GM19324 (cell line): ENCODE results near the gene ERP29.
"Not testable (repeated sequence)": the region's sequence is repeated elsewhere in the genome, so short reads cannot be mapped to it uniquely, and the experiment has no call there.

ENCODE experiments used
- ATAC-seq: cut with Tn5 transposase; IDR thresholded peaks from one replicate; pipeline ENCODE4 v1.9.1; 2021; ENCODE audit warnings: mild to moderate bottlenecking, moderate library complexity; ENCODE audit not compliant: unreplicated experiment, low FRiP score

ERP29 gene

DNA sequence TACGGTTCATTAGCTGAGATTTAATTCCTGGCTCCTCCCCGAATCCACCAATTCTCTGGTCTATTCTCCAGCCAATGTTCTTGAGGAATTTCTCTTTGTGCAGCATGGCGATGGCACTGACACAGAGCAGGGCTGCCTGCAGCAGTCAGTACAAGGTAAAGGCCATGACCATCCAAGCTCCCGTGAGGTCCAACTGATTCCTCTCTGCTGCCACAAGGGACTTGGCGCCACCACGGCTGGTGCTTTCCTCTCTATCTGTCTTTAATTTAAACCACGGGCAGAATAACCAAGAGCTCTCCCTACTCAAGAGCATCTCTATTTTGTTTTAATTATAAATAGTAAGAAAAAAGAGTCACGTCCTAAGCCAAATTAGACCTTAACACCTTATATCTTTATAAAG, 12.4 kb upstream of the ERP29 start:
- no peak for ATAC-seq

DNA sequence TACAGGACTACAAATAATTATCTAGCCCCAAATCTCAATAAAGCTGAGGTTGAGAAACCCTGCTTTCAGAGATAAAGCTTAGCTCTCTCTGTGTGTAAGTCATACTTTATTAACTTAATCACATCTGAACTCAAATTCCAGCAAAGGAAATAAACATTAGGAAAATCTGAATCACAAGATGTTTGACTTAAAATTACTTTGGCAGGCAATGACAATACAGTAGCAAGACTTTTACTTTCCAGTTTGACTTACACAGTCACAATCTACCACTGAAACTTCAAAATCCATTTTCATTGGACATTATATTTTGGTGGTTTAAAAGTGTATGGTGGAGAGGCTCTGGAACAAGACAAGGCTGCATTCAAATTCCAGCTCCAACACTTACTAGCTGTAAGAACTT, 11.7 kb upstream of the ERP29 start:
- ATAC-seq, result no peak

DNA sequence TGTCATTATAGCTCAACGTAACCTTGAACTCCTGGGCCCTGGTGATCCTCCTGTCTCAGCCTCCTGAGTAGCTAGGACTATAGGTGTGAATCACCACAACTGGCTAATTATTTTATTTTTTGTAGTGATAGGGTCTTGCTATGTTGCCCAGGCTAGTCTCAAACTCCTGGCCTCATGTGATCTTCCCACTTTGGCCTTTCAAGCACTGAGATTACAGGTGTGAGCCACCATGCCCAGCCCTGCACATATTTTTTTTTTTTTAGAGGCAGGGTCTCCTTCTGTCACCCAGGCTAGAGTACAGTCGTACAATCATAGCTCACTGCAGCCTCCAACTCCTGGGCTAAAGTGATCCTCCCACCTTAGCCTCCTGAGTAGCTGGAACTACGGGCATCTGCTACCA, 9.2 kb upstream of the ERP29 start:
- ATAC-seq, result no peak

DNA sequence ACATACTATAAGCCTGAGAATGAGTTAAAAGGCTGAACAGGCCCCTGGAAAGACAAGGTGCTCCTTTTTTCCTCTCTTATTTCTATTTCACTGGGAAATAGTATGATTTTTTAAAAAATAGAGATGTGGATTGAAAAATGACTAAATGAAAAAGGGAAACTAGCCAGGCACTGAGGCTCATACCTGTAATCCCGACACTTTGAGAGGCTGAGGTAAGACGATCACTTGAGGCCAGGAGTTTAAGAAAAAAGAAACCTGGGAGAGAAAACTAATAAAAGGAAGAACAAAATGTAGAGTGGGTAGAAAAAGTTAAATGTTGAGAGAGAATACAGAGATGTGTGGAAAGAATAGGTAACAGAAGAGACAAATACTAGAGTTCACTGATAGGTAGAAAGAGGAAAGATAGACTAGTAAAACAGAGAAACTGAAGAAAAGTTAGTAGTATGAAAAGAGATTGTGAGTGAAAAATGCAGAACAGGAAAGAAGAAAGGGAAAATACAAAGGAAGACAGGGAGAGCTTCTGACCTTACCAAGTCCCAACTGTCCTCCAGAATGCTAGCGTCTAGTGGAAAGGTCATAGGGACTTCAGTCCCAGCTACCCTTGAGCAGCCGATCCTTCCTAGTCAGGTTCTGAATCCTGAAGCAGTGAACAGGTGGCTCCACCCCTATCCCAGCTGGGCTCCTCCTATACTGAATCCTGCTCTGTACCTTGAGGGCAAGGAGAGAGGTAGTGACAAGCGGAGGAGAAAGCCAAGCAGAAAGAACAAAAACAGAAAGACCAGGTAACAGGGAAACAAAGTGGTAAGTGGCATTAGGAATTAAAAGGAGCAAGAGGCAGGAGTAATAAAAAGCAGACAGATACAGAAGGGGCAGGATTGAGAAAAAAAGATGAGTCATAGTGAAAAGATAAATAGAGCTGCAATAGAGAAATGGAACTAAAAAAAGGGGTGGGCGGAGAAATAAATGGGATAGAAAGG, 7.5 kb upstream of the ERP29 start:
- ATAC-seq, result no peak

DNA sequence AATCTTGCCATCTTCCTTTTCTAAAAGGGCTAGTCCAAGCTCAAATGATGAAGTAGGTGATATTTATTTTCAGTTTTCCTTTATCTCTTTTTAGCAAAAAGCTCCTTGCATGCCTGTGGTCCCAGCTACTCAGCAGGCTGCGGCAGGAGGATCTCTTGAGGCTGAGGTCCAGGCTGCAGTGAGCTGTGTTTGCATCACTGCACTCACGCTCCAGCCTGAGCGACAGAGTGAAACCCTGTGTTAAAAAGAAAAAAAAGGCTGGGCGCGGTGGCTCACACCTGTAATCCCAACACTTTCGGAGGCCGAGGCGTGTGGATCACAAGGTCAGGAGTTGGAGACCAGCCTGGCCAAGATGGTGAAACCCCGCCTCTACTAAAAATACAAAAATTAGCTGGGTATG, 5.3 kb upstream of the ERP29 start:
- ATAC-seq, result no peak

DNA sequence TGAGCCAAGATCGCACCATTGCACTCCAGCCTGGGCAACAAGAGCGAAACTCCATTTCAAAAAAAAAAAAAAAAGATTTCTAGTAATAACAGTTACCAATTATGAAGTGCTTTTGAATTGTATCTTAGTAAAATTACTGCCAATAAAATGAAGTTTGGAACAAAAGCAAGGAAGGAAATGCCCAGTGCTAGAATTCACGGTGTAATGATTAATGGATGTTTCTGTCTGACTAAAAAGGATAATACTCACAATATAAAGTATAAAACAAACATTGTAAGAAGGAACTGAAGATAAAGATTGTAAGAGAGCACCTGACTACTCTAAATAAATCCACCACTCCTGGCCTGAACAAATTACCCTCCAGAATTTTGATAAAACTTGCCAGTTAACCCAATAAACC, 4.3 kb upstream of the ERP29 start:
- ATAC-seq, result no peak

DNA sequence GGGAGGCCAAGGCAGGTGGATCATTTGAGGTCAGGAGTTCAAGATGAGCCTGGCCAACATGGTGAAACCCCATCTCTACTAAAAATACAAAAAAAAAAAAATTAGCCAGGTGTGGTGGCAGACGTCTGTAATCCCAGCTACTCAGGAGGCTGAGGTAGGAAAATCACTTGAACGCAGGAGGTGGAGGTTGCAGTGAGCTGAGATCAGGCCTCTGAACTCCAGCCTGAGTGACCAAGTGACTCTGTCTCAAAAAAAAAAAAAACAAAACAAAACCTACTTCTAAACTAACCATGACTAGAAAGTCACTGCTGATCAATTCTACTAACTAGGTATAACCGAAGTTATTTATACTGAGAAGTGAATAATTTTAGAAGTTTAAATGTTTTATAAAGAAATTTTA, 3.6 kb upstream of the ERP29 start:
- ATAC-seq, result not testable (repeated sequence)

DNA sequence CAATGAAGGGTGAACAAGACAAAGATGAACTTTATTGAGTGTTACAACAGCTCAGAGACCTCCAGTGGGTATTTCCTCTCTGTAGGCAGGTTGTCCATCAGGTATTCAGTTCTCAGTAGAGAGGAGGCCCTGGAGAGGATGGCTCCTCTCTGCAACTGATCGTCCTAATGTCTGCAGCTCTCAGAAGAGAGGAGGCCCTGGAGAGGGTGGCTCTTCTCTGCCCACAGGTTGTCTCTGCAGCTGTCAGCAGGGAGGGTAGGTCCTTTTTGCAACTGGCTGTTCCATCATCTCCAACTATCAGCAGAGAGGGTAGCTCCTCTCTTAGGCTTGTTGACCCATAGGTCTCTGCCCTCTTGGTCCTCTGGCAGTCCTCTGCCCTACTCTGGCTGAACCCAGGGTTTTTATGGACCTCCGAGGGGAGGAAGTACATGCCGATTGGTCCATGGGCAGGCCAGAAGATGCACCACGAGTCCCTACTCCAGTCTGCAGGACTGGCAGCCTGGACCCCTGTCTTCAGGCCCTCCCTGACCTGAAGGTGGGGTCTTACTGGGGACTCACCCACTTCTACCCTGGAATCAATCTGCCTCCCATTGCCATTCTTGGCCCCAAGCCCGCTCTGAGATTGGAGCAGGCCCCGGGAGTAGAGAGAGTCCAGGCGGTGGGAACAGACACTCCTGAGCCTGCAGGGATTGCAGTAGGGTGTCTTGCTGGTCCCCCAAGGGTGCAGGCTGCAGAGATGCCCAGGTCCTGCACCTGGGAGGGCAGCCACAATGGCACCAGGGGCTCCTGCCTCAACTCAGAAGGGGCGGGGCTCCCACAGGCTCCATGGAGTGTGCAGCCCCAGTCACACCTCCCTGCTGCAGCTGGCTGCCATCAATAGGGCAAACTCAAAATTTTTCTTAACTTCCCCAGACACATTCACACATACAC, 2.5 kb upstream of the ERP29 start:
- no peak for ATAC-seq

DNA sequence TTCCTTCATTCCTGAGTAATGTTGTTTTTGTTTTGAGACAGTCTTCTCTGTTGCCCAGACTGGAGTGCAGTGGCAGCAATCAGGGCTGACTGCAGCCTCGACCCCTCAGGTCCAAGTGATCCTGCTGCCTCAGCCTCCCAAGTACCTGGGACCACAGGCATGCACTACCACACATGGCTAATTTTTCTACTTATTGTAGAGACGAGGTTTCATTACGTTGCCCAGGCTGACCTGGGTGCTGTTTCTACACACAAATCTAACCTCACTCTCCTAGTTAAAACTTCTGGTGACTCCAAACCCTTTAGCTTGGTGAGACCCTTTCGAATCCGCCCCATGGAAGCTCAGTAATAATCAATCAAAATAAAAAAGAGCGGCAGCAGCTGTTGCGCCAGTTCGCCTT, 1.5 kb upstream of the ERP29 start:
- ATAC-seq, result no peak

DNA sequence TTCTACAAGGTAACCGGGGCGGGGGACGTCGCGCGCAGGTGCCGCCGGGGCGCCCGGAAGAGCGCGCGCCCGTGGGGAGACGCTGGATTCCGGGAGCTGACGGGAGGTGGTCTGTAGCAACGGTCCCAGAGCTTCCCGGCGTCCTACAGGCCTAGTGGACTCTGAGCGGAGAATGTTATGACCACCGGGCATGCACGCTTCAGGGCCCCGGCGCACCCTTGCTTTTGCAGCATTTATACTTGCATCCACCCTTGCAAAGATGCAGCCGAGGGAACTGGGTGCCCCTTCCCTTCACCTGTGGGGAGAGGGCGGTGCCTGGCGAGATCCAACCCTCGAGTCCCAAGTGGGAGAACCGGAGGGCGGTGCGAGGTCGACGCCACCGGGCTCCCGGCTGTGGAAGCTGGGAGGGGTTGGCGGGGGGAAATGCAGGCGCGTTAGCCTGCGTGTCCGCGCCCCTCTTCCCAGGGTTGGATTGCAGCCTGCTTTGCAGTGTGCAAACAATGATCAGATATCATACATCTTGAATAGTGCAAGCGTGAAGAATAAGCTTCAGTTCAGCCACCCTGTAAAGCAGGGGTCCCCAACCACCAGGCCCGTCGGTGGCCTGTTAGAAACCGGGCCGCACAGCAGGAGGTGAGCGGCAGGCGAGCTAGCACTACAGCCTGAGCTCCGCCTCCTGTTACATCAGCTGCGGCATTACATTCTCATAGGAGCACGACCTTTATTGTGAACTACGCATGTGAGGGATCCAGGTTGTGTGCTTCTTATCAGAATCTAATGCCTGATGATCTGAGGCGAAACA, 576 bp downstream of the ERP29 start:
- peak; percentile 29 for ATAC-seq

DNA sequence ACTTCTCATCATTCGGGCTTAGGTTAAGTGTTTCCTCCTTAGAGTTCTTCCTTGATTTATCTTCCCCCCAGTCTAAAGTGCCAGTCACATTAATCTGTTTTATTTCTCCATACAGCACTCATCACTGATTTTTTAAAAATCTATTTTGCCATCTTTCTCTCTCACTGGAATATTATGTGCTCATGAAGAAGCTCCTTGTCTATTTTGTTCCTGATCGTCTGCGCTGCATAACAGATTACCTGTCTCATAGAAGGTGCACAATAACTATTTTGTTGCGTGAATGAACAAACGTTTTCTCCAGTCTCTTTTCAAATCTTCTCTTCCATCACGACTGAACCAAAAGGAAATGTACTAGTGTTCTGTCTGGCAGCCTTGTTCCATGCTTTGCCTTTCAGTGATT, 2.7 kb downstream of the ERP29 start:
- no peak for ATAC-seq

DNA sequence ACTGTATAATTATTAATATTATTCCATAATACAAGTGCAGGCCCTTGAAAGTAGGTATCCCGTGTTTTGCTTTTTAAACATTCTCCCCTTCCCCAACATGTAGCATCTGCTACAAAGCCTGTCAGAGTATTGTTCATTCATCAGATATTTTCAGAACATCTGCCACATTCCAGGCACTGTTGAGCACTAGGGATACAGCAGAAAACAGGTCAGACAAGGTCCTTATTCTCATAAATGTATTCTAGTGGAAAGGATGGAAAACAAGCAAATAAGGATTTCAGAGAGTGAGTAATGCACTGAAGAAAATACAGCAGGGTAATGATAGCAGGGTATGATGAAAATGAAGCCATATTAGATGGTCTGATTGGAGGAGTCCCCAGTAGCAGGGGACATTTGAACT, 3.8 kb downstream of the ERP29 start:
- ATAC-seq, result no peak

DNA sequence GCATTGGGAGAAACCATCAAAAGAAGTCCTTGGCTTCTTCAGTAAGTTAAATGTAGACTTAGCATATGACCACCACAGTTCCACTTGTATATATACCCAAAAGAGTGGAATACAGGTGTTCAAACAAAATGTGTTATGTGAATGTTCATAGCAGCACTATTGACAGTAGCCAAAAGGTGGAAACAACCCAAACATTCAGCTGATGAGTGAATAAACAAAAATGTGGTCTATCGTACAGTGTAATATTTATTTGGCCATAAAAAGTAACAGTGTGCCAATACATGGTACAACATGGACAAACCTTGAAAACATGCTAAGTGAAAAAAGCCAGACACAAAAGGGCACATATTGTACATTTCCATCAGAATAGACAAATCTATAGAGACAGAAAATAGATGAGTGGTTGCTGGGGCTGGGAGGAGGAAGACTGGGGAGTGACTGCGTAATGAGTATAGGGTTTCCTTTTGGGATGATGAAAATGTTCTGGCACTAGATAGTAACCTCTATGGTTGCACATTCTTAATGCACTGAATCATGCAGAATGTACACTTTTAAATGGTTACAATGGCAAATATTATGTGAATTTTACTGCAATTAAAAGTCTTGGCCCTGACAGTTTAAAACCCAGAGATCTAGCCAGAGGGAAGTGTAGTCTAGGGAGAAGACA, 5.5 kb downstream of the ERP29 start:
- no peak for ATAC-seq

DNA sequence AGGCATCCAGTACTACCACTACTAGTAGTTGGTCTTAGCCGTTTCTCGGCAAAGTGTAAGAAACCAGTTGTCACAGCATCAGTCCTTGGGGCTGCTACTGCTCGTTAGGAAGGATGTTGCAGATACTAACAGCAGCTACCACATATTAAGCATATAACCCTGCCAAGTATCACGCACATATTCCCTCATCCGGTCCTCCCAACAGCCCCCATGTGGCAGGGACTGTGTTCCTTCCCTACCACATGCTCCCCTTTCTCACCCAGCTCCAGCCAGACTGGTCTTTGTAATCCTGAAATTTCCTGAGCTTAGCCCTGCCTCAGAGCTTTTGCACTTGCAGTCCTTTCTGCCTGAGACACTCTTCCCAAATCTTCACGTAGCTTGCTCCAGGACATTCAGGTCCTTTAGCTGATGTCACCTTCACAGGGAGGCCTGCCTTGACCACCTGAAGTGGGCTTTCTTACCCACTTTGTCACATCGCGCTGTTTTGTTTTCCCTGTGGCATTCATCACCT, 7.8 kb downstream of the ERP29 start:
- ATAC-seq, result no peak

DNA sequence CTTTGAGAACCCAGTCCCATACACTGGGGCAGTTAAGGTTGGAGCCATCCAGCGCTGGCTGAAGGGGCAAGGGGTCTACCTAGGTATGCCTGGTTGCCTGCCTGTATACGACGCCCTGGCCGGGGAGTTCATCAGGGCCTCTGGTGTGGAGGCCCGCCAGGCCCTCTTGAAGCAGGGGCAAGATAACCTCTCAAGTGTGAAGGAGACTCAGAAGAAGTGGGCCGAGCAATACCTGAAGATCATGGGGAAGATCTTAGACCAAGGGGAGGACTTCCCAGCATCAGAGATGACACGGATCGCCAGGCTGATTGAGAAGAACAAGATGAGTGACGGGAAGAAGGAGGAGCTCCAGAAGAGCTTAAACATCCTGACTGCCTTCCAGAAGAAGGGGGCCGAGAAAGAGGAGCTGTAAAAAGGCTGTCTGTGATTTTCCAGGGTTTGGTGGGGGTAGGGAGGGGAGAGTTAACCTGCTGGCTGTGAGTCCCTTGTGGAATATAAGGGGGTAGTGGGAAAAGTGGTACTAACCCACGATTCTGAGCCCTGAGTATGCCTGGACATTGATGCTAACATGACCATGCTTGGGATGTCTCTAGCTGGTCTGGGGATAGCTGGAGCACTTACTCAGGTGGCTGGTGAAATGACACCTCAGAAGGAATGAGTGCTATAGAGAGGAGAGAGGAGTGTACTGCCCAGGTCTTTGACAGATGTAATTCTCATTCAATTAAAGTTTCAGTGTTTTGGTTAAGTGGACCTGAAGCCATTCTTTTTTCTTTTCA, 9.2 kb downstream of the ERP29 start:
- ATAC-seq, result no peak

DNA sequence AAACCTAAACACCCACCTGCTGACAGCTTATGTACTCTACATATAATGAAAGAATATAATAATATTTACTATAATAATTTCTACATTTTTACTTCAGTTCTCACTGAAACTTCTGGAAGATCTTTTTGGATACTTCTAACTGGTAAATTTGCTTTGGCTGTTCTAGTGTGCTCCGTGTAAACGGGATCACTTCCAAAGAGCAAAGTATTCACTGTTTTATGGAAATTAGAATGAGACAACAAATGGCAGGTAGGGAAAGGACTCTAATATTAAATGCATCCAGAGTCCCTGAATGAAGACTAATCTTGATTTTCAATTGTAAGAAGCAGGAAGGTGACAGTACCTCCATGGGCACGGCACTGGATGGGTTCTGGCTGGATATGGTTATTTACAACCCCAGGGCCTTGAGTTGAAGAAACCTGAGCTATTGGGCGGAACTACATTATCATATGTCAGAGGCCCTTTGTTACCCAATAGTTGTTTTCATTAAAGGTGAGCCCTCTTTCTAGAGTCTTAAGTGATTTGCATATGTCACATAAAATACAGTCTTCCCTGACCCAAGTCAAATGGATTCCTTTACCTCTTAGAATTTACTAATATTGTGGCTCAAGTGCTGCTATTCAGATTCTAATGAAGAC, 10.7 kb downstream of the ERP29 start:
- no peak for ATAC-seq

DNA sequence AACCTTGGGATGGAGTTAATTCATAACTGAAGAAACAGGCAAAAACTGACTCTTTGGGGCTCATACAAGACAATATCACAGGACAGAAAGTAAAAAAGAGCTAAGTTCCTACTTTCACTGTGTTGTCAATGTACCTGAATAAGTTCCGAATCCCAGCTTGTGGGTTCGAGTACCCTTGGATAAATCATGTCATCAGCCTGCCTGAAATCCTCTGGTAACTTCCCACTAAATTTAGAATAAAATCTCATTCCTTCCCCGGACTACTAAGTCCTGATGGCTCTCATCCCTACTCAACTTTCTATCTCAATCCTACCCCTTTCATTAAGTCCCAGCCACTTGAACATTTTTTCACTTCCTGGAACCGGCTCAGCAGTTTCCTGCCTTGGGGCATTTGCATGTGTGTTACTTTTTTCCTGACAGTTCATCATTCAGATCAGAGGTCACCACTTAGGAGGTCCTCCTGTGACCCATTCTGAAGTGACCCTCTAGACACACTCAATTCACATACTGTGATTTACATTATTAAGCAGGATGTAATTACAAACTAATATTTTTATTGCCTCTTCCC, 12.7 kb downstream of the ERP29 start:
- no peak for ATAC-seq

DNA sequence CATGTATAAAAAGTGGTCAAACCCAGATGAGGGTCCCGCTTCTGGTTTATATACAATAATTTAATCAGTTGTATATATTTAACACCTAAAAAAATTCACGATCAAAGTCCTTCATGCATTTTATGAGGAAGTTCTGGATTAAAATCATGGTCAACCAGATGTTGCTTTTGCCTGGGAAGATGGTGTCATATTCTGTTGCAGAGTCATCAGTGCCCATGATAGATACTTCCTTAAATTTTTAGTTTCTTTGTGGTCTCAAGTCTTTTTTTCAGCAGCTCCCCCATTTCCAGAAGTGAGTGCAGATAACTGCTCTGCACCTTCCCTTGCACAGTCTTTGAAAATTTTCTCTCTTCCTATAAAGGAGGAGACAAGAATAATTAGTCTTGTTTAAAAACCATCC, 16.1 kb downstream of the ERP29 start:
- ATAC-seq, result no peak
